GM23338 (cell line): ENCODE measurements around the gene PLBD2. TPM values are rescaled to one million over a fixed set of nuclear protein-coding genes. Genes with fewer than 3 reads are reported as not detected.

ENCODE experiments used
- ATAC-seq: fragments of 200-7000 bp; cut with Tn5 transposase; 3 replicates; pipeline ENCODE4 v1.9.1; 2020
- DNase-seq: peaks from one replicate; pipeline ENCODE4 v3.0.0-alpha.2; 2015; ENCODE audit warnings: low spot score
- H2AFZ ChIP-seq: fragments of 200-600 bp; sonication (generic); 2 replicates; pipeline ENCODE4 v1.8.0; 2016; ENCODE audit warnings: antibody characterized with exemption, mild to moderate bottlenecking, moderate library complexity
- H3F3A ChIP-seq: fragments of 200-600 bp; sonication (generic); replicated peaks from 2 replicates; pipeline ENCODE4 v1.8.0; 2017; ENCODE audit warnings: antibody characterized with exemption, mixed run types, low read depth
- H3K27ac ChIP-seq: fragments of 200-600 bp; sonication (generic); 2 replicates; pipeline ENCODE4 v1.6.1; 2016; ENCODE audit warnings: low read depth
- H3K27me3 ChIP-seq: fragments of 200-600 bp; sonication (generic); 2 replicates; pipeline ENCODE4 v1.8.0; 2016; ENCODE audit warnings: mild to moderate bottlenecking, mixed run types, moderate library complexity; ENCODE audit not compliant: insufficient read depth
- H3K36me3 ChIP-seq: fragments of 200-600 bp; sonication (generic); 2 replicates; pipeline ENCODE4 v1.8.0; 2016; ENCODE audit warnings: mild to moderate bottlenecking; ENCODE audit not compliant: insufficient read depth
- H3K4me1 ChIP-seq: fragments of 200-600 bp; sonication (generic); 2 replicates; pipeline ENCODE4 v1.8.0; 2016; ENCODE audit warnings: mild to moderate bottlenecking, moderate library complexity; ENCODE audit not compliant: insufficient read depth
- H3K4me2 ChIP-seq: fragments of 200-600 bp; sonication (generic); 2 replicates; pipeline ENCODE4 v1.7.1; 2017; ENCODE audit warnings: mixed run types
- H3K4me3 ChIP-seq: fragments of 200-600 bp; sonication (generic); 2 replicates; pipeline ENCODE4 v1.6.1; 2016; ENCODE audit warnings: mixed run types
- H3K79me2 ChIP-seq: fragments of 200-600 bp; sonication (generic); replicated peaks from 2 replicates; pipeline ENCODE4 v1.8.0; 2017; ENCODE audit warnings: mild to moderate bottlenecking; ENCODE audit not compliant: insufficient read depth
- H3K9me2 ChIP-seq: fragments of 200-600 bp; sonication (generic); 2 replicates; pipeline ENCODE4 v1.8.0; 2017; ENCODE audit not compliant: insufficient read depth
- H4K20me1 ChIP-seq: fragments of 200-600 bp; sonication (generic); replicated peaks from 2 replicates; pipeline ENCODE4 v1.8.0; 2017; ENCODE audit warnings: mild to moderate bottlenecking; ENCODE audit not compliant: insufficient read depth
- H3K27ac Mint-ChIP-seq: 2 replicates; pipeline ENCODE4 v1.8.0; 2020; ENCODE audit warnings: inconsistent platforms, mild to moderate bottlenecking, moderate library complexity, mixed read lengths
- H3K27me3 Mint-ChIP-seq: 3 replicates; pipeline ENCODE4 v1.8.0; 2022; ENCODE audit warnings: low read depth, mild to moderate bottlenecking, moderate library complexity, mixed read lengths, inconsistent platforms; ENCODE audit not compliant: insufficient read depth, poor library complexity
- H3K36me3 Mint-ChIP-seq: 3 replicates; pipeline ENCODE4 v1.8.0; 2021; ENCODE audit warnings: low read depth, mild to moderate bottlenecking, inconsistent platforms, moderate library complexity, mixed read lengths
- H3K4me1 Mint-ChIP-seq: 3 replicates; pipeline ENCODE4 v1.8.0; 2020; ENCODE audit warnings: mild to moderate bottlenecking, inconsistent platforms, mixed read lengths
- H3K4me3 Mint-ChIP-seq: 3 replicates; pipeline ENCODE4 v1.8.0; 2021; ENCODE audit warnings: moderate library complexity, mild to moderate bottlenecking, inconsistent platforms, mixed read lengths
- H3K9me3 Mint-ChIP-seq: 3 replicates; pipeline ENCODE4 v1.8.0; 2020; ENCODE audit warnings: moderate library complexity, mild to moderate bottlenecking, inconsistent platforms, mixed read lengths
- CREB1 ChIP-seq: fragments of 250-450 bp; sonication (Bioruptor Pico); IDR thresholded peaks from 2 replicates; pipeline ENCODE4 v1.5.0; 2020; ENCODE audit warnings: low read depth, mild to moderate bottlenecking, moderate library complexity
- EZH2 ChIP-seq: fragments of 200-600 bp; sonication (generic); IDR thresholded peaks from one replicate; pipeline ENCODE4 v1.8.0; 2017; ENCODE audit warnings: antibody characterized with exemption, mild to moderate bottlenecking, low read depth; ENCODE audit not compliant: unreplicated experiment
- EZH2phosphoT487 ChIP-seq: fragments of 200-600 bp; sonication (generic); IDR thresholded peaks from one replicate; pipeline ENCODE4 v1.8.1; 2018; ENCODE audit warnings: antibody characterized with exemption; ENCODE audit not compliant: unreplicated experiment
- JUNB ChIP-seq: IDR thresholded peaks from one replicate; pipeline ENCODE4 v1.6.1; 2016; ENCODE audit warnings: antibody characterized with exemption; ENCODE audit not compliant: unreplicated experiment
- NANOG ChIP-seq: IDR thresholded peaks from 2 replicates; pipeline ENCODE4 v1.6.1; 2016; ENCODE audit warnings: antibody characterized with exemption, borderline replicate concordance
- POLR2AphosphoS5 ChIP-seq: IDR thresholded peaks from 2 replicates; pipeline ENCODE4 v1.6.1; 2016; ENCODE audit warnings: antibody characterized with exemption, low read depth
- STAT1 ChIP-seq: IDR thresholded peaks from one replicate; pipeline ENCODE4 v1.6.1; 2016; ENCODE audit warnings: antibody characterized with exemption; ENCODE audit not compliant: unreplicated experiment
- ZNF114 ChIP-seq: fragments of 250-450 bp; sonication (Bioruptor Pico); IDR thresholded peaks from 2 replicates; pipeline ENCODE4 v1.5.0; 2020; ENCODE audit warnings: mild to moderate bottlenecking, moderate library complexity
- ZNF331 ChIP-seq: fragments of 250-450 bp; sonication (Bioruptor Pico); IDR thresholded peaks from 2 replicates; pipeline ENCODE4 v1.5.0; 2020; ENCODE audit warnings: low read depth, mild to moderate bottlenecking, moderate library complexity
- polyA plus RNA-seq: library from polyadenylated mRNA; unstranded; fragments of >200 nt; fragmentation: Nextera tagmentation; extraction: Ambion mirVana; gene quantifications from 2 replicates; pipeline ENCODE4 v1.2.1, GENCODE V29; 2016
- total RNA-seq: library from RNA; depleted of rRNA; stranded (reverse); fragments of >200 nt; shearing (Covaris generic); gene quantifications from 2 replicates; pipeline ENCODE4 v1.2.3, GENCODE V29; 2014
- TF ChIP-seq, protein P1 (sequence below): fragments of 250-450 bp; sonication (Bioruptor Pico); IDR thresholded peaks from 2 replicates; pipeline ENCODE4 v1.5.0; 2020; ENCODE audit warnings: mild to moderate bottlenecking, moderate library complexity
- TF ChIP-seq, protein P2 (sequence below), 2 experiments: fragments of 200-600 bp in 1 of 2; sonication (generic) in 1 of 2; conservative IDR thresholded peaks; 2 replicates each; pipeline versions ENCODE4 v1.5.1 to v1.6.1; 2016 to 2017; ENCODE audit warnings: antibody characterized with exemption in 2 of 2, low read depth in 2 of 2, mild to moderate bottlenecking in 2 of 2, moderate library complexity in 1 of 2
- TF ChIP-seq, protein P3 (sequence below): IDR thresholded peaks from 2 replicates; pipeline ENCODE4 v1.6.1; 2016; ENCODE audit warnings: antibody characterized with exemption
- TF ChIP-seq, protein P4 (sequence below): IDR thresholded peaks from one replicate; pipeline ENCODE4 v1.6.1; 2018; ENCODE audit warnings: antibody characterized with exemption; ENCODE audit not compliant: unreplicated experiment

The PLBD2 gene
- total and polyA plus RNA-seq, 2 experiments from 2014 or later: 10.2 to 37.1 TPM

DNA sequence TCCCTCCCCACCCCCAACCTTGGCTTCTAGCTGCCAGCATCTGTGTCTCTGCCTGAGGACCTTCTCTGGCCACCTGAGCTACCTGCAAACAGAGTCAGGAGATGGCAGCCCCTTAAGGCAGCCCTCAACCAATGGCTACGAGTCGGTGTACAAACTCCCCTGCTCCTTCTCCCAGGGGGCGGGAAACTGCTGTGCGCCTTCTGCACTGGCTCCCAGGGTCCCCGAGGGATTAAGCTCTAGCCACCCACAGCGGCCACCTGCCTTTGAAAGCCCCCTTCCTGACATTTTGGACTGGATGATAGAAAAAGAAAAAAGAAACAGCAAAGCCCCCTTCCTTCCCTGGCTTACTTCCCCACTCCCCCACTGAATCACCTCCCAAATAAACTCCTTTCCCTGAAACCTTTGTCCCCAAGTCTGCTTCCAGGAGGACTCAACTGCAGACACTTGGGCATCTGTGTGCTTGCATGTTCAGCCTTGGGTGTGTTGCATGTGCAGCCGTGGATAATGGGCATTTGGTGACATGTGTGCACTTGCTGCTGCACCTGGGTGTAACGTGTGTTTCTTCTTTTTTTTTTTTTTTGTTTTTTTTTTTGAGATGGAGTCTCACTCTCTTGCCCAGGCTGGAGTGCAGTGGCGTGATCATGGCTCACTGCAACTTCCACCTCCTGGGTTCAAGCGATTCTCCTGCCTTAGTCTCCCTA, 39.3 kb downstream of the PLBD2 start:
- H3K27ac ChIP-seq: no peak overlapping the region
- no peaks in the 10 kb centered on the region for H4K20me1 ChIP-seq
- Mint-ChIP-seq H3K9me3 (no peaks in the 10 kb centered on the region; the same call in 2 of the 3 replicates), H3K27ac (no peak overlapping the region), H3K4me1 (no peaks in the 10 kb centered on the region), H3K4me3 (no peak overlapping the region), H3K27me3 (peaks cover 2% of the 10 kb centered on the region), H3K36me3 (no peaks in the 10 kb centered on the region)
- H3K27me3 ChIP-seq: no peaks in the 10 kb centered on the region
- no peak overlapping the region for H3K4me2 ChIP-seq
- TF ChIP-seq ZNF331 (no peak), ZNF114 (no peak), CREB1 (CRISPR knock-in tag) (no peak), NANOG (no peak), POLR2AphosphoS5 (no peak), JUNB (no peak), STAT1 (no peak), EZH2phosphoT487 (no peak), EZH2 (no peak)
- TF ChIP-seq, protein P1, sequence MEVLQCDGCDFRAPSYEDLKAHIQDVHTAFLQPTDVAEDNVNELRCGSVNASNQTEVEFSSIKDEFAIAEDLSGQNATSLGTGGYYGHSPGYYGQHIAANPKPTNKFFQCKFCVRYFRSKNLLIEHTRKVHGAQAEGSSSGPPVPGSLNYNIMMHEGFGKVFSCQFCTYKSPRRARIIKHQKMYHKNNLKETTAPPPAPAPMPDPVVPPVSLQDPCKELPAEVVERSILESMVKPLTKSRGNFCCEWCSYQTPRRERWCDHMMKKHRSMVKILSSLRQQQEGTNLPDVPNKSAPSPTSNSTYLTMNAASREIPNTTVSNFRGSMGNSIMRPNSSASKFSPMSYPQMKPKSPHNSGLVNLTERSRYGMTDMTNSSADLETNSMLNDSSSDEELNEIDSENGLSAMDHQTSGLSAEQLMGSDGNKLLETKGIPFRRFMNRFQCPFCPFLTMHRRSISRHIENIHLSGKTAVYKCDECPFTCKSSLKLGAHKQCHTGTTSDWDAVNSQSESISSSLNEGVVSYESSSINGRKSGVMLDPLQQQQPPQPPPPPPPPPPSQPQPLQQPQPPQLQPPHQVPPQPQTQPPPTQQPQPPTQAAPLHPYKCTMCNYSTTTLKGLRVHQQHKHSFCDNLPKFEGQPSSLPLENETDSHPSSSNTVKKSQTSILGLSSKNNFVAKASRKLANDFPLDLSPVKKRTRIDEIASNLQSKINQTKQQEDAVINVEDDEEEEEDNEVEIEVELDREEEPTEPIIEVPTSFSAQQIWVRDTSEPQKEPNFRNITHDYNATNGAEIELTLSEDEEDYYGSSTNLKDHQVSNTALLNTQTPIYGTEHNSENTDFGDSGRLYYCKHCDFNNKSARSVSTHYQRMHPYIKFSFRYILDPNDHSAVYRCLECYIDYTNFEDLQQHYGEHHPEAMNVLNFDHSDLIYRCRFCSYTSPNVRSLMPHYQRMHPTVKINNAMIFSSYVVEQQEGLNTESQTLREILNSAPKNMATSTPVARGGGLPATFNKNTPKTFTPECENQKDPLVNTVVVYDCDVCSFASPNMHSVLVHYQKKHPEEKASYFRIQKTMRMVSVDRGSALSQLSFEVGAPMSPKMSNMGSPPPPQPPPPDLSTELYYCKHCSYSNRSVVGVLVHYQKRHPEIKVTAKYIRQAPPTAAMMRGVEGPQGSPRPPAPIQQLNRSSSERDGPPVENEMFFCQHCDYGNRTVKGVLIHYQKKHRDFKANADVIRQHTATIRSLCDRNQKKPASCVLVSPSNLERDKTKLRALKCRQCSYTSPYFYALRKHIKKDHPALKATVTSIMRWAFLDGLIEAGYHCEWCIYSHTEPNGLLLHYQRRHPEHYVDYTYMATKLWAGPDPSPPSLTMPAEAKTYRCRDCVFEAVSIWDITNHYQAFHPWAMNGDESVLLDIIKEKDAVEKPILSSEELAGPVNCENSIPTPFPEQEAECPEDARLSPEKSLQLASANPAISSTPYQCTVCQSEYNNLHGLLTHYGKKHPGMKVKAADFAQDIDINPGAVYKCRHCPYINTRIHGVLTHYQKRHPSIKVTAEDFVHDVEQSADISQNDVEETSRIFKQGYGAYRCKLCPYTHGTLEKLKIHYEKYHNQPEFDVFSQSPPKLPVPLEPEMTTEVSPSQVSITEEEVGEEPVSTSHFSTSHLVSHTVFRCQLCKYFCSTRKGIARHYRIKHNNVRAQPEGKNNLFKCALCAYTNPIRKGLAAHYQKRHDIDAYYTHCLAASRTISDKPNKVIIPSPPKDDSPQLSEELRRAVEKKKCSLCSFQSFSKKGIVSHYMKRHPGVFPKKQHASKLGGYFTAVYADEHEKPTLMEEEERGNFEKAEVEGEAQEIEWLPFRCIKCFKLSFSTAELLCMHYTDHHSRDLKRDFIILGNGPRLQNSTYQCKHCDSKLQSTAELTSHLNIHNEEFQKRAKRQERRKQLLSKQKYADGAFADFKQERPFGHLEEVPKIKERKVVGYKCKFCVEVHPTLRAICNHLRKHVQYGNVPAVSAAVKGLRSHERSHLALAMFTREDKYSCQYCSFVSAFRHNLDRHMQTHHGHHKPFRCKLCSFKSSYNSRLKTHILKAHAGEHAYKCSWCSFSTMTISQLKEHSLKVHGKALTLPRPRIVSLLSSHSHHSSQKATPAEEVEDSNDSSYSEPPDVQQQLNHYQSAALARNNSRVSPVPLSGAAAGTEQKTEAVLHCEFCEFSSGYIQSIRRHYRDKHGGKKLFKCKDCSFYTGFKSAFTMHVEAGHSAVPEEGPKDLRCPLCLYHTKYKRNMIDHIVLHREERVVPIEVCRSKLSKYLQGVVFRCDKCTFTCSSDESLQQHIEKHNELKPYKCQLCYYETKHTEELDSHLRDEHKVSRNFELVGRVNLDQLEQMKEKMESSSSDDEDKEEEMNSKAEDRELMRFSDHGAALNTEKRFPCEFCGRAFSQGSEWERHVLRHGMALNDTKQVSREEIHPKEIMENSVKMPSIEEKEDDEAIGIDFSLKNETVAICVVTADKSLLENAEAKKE (CRISPR knock-in tag): no peak
- TF ChIP-seq, protein P2, sequence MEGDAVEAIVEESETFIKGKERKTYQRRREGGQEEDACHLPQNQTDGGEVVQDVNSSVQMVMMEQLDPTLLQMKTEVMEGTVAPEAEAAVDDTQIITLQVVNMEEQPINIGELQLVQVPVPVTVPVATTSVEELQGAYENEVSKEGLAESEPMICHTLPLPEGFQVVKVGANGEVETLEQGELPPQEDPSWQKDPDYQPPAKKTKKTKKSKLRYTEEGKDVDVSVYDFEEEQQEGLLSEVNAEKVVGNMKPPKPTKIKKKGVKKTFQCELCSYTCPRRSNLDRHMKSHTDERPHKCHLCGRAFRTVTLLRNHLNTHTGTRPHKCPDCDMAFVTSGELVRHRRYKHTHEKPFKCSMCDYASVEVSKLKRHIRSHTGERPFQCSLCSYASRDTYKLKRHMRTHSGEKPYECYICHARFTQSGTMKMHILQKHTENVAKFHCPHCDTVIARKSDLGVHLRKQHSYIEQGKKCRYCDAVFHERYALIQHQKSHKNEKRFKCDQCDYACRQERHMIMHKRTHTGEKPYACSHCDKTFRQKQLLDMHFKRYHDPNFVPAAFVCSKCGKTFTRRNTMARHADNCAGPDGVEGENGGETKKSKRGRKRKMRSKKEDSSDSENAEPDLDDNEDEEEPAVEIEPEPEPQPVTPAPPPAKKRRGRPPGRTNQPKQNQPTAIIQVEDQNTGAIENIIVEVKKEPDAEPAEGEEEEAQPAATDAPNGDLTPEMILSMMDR (conservative IDR thresholded peaks at IDR 0.05; ENCODE audit: low read depth in 2 of 2): no peak
- TF ChIP-seq, protein P3, sequence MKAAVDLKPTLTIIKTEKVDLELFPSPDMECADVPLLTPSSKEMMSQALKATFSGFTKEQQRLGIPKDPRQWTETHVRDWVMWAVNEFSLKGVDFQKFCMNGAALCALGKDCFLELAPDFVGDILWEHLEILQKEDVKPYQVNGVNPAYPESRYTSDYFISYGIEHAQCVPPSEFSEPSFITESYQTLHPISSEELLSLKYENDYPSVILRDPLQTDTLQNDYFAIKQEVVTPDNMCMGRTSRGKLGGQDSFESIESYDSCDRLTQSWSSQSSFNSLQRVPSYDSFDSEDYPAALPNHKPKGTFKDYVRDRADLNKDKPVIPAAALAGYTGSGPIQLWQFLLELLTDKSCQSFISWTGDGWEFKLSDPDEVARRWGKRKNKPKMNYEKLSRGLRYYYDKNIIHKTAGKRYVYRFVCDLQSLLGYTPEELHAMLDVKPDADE: no peak
- TF ChIP-seq, protein P4, sequence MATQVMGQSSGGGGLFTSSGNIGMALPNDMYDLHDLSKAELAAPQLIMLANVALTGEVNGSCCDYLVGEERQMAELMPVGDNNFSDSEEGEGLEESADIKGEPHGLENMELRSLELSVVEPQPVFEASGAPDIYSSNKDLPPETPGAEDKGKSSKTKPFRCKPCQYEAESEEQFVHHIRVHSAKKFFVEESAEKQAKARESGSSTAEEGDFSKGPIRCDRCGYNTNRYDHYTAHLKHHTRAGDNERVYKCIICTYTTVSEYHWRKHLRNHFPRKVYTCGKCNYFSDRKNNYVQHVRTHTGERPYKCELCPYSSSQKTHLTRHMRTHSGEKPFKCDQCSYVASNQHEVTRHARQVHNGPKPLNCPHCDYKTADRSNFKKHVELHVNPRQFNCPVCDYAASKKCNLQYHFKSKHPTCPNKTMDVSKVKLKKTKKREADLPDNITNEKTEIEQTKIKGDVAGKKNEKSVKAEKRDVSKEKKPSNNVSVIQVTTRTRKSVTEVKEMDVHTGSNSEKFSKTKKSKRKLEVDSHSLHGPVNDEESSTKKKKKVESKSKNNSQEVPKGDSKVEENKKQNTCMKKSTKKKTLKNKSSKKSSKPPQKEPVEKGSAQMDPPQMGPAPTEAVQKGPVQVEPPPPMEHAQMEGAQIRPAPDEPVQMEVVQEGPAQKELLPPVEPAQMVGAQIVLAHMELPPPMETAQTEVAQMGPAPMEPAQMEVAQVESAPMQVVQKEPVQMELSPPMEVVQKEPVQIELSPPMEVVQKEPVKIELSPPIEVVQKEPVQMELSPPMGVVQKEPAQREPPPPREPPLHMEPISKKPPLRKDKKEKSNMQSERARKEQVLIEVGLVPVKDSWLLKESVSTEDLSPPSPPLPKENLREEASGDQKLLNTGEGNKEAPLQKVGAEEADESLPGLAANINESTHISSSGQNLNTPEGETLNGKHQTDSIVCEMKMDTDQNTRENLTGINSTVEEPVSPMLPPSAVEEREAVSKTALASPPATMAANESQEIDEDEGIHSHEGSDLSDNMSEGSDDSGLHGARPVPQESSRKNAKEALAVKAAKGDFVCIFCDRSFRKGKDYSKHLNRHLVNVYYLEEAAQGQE: no peak
- ATAC-seq (no peak), DNase-seq (no peak)
- no peaks in the 10 kb centered on the region for H3K79me2 ChIP-seq
- no peak overlapping the region for H2AFZ ChIP-seq
- no peak overlapping the region for H3K4me3 ChIP-seq
- H3K4me1 ChIP-seq: no peaks in the 10 kb centered on the region
- H3K36me3 ChIP-seq: no peaks in the 10 kb centered on the region
- no peaks in the 10 kb centered on the region for H3F3A ChIP-seq
- H3K9me2 ChIP-seq: no peaks in the 10 kb centered on the region; the same call in 1 of the 2 replicates
